Measurements from ENCODE around the gene SUSD6.

The SUSD6 gene

DNA sequence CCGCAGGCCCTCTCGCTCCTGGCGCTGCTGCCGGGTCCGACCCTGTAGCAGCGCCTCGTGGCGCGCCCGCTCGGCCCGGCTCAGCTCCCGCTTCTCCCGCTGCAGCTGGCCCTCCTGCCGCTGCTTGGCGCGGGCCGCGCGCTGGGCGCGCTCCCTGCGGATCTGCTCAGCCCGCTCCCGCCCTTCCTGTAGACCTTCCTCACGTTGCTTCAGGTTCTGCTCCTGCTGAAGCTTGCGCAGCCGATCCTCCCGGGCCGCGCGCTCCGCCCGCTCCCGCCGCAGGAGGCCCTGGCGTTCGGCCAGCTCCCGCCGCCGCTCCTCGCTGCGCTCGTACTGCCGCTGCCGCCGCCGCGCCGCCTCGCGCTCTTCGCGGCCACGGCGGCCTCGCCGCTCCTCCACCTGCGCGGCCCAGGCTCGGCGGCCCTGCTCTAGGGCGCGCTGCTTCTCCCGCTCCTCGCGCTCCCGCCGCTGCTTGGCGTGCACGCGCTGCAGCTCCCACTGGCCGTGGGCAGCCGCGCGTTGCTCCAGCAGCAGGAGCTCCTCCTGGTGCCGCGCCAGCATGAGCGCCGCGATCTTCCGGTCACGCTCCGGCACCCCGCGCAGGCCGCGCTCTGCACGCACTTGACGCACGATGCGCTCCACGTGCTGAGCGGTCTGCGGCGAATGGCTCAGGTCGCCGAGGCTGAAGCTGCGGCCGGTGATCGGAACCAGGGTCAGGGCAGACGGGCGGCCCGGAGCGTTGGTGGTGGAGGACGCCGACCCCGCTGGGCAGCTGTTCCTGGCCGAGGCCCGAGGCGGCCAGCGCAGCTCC, 39.2 kb upstream of the SUSD6 start:
- DNase-seq (ENCODE audit: extremely low read depth, low read depth), result no peak
- TF ChIP-seq, protein P1, sequence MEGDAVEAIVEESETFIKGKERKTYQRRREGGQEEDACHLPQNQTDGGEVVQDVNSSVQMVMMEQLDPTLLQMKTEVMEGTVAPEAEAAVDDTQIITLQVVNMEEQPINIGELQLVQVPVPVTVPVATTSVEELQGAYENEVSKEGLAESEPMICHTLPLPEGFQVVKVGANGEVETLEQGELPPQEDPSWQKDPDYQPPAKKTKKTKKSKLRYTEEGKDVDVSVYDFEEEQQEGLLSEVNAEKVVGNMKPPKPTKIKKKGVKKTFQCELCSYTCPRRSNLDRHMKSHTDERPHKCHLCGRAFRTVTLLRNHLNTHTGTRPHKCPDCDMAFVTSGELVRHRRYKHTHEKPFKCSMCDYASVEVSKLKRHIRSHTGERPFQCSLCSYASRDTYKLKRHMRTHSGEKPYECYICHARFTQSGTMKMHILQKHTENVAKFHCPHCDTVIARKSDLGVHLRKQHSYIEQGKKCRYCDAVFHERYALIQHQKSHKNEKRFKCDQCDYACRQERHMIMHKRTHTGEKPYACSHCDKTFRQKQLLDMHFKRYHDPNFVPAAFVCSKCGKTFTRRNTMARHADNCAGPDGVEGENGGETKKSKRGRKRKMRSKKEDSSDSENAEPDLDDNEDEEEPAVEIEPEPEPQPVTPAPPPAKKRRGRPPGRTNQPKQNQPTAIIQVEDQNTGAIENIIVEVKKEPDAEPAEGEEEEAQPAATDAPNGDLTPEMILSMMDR (IDR thresholded peaks at IDR 0.05; ENCODE audit: low read depth, low read length), result no peak

DNA sequence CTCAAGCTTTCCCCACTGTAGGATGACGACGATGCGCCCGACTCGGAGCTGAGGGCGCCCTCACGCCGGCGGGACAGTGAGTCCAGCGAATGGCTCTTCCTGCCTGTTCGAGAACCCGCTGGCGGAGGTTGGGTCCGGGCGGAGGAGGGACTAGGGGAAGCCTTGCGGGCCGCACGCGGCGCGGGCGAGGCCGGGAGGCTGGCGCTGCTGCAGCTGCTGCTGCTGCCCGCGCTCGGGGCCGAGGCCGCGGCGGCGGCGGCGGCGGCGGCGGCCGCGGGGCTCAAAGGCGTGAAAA, 38.6 kb upstream of the SUSD6 start:
- no peak for DNase-seq (ENCODE audit: extremely low read depth, low read depth)
- TF ChIP-seq, protein P1 (IDR thresholded peaks at IDR 0.05; ENCODE audit: low read depth, low read length), result no peak

- TF ChIP-seq, protein P1 (IDR thresholded peaks at IDR 0.05; ENCODE audit: low read depth, low read length), result no peak
Observed at GRCh38 chr14:69573205-69573830, 38.1 kb upstream of the SUSD6 start.

GRCh38 chr14:69573831-69574262, 37.5 kb upstream of the SUSD6 start:
- no peak for DNase-seq (ENCODE audit: extremely low read depth, low read depth)
- TF ChIP-seq, protein P1 (IDR thresholded peaks at IDR 0.05; ENCODE audit: low read depth, low read length), result no peak

More at GRCh38 chr14:69573205-69573830, 38.1 kb upstream of the SUSD6 start:
- DNase-seq (ENCODE audit: extremely low read depth, low read depth), result no peak

GRCh38 chr14:69574263-69574953, 37.0 kb upstream of the SUSD6 start, which contains the start of gene CCDC177:
Gene CCDC177, minus strand, starts transcription at chr14:69574871. Its CDS starts 1,249 bp downstream, at chr14:69573622.
- no peak for DNase-seq (ENCODE audit: extremely low read depth, low read depth)
- TF ChIP-seq, protein P1 (IDR thresholded peaks at IDR 0.05; ENCODE audit: low read depth, low read length), result peak; percentile 97

DNA sequence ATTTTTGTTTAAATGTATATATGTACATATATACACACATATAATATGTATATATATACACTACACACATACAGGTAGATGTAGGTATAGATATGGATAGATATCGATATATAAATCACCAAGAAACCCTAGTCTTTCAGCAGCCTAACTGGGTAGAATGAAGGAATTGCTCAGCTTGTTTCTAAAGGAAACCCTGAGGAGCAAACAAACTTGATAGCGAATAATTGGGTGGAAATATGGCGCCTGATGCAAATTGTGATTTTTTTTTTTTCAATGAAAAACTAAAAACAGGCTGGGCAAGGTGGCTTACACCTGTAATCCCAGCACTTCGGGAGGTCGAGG, 36.5 kb upstream of the SUSD6 start:
- TF ChIP-seq, protein P1 (IDR thresholded peaks at IDR 0.05; ENCODE audit: low read depth, low read length), result no peak

DNA sequence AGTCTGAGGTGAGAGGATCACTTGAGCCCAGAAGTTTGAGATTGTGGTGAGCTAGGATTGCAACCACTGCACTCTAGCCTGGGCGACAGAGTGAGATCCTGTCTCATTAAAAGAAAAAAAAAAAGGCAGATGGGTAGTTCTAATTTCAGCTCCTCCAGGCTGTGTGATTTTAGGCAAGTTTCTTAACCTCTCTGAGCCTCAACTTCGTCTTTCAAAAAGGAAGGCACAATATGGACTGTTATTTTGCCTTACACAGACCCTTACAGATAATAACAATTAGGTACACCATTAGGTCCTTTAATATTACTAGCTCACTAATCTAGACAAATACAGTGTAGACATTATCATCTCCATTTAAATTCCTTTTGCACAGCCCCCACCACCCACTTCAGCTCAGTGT, 31.9 kb upstream of the SUSD6 start:
- DNase-seq (ENCODE audit: extremely low read depth, low read depth), result no peak
- TF ChIP-seq, protein P1 (IDR thresholded peaks at IDR 0.05; ENCODE audit: low read depth, low read length), result no peak

More for the DNA sequence above, 36.5 kb upstream of the SUSD6 start:
- DNase-seq (ENCODE audit: extremely low read depth, low read depth), result no peak

Data from AG09319 (cell line).